A673 (cell line): ENCODE data around the gene CCDC159. TPM values are rescaled to one million over a fixed set of nuclear protein-coding genes. Genes with fewer than 3 reads are reported as not detected.

Source experiments
- BruUV-seq: library from RNA; stranded (reverse); fragments of 400-500 nt; replicated peaks from 2 replicates; lab custom pipeline; 2021; lab: Mats Ljungman, UMichigan
- CTCF ChIA-PET: fragments of 300-600 bp; sonication (Branson Sonifier 250); formaldehyde crosslinking; loops from one replicate; lab custom pipeline; 2022; ENCODE audit warnings: antibody characterized with exemption; lab: Charles Lee
- POLR2A ChIA-PET: fragments of 300-600 bp; sonication (Branson Sonifier 250); formaldehyde crosslinking; loops from one replicate; lab custom pipeline; 2022; ENCODE audit warnings: antibody characterized with exemption; ENCODE audit not compliant: low non-redundant PET; lab: Charles Lee
- DNase-seq: peaks from one replicate; pipeline ENCODE4 v3.0.0-alpha.2; 2015; ENCODE audit warnings: low spot score
- H3K27ac ChIP-seq: fragments of 200-600 bp; sonication (generic); 2 replicates; pipeline ENCODE4 v1.5.1; 2016; ENCODE audit warnings: mixed run types, low read depth, mild to moderate bottlenecking, mixed read lengths, antibody characterized with exemption, low read length; ENCODE audit not compliant: poor library complexity, severe bottlenecking
- H3K27me3 ChIP-seq: fragments of 200-600 bp; sonication (generic); replicated peaks from 2 replicates; pipeline ENCODE4 v1.6.1; 2017; ENCODE audit warnings: mixed run types, low read depth, mild to moderate bottlenecking, mixed read lengths, antibody characterized with exemption, low read length; ENCODE audit not compliant: insufficient read depth, poor library complexity
- H3K36me3 ChIP-seq: fragments of 200-600 bp; sonication (generic); 2 replicates; pipeline ENCODE4 v1.6.1; 2016; ENCODE audit warnings: mixed run types, mild to moderate bottlenecking, mixed read lengths, antibody characterized with exemption, low read length; ENCODE audit not compliant: insufficient read depth, poor library complexity, severe bottlenecking
- H3K4me1 ChIP-seq: fragments of 200-600 bp; sonication (generic); 2 replicates; pipeline ENCODE4 v1.6.1; 2017; ENCODE audit warnings: mixed run types, mild to moderate bottlenecking, mixed read lengths, antibody characterized with exemption, low read length; ENCODE audit not compliant: insufficient read depth, poor library complexity, severe bottlenecking
- H3K4me3 ChIP-seq: fragments of 200-600 bp; sonication (generic); 2 replicates; pipeline ENCODE4 v1.5.1; 2016; ENCODE audit warnings: low read depth, mixed run types, mild to moderate bottlenecking, mixed read lengths, low read length; ENCODE audit not compliant: poor library complexity, severe bottlenecking
- H3K9me3 ChIP-seq: fragments of 200-600 bp; sonication (generic); 2 replicates; pipeline ENCODE4 v1.6.1; 2016; ENCODE audit warnings: mixed run types, low read depth, mild to moderate bottlenecking, mixed read lengths, antibody characterized with exemption, low read length; ENCODE audit not compliant: poor library complexity, severe bottlenecking
- EZH2 ChIP-seq: fragments of 200-600 bp; sonication (generic); IDR thresholded peaks from 2 replicates; pipeline ENCODE4 v1.6.1; 2017; ENCODE audit warnings: borderline replicate concordance, low read depth, mild to moderate bottlenecking, mixed read lengths, antibody characterized with exemption, low read length; ENCODE audit not compliant: poor library complexity, severe bottlenecking
- intact Hi-C: fragments of 100-400 bp; cut with micrococcal nuclease; formaldehyde crosslinking; loops from one replicate; pipeline ENCODE4 v1.10.0; 2022; ENCODE audit not compliant: unreplicated experiment
- total RNA-seq: library from RNA; stranded (reverse); gene quantifications from 2 replicates; pipeline ENCODE4 v1.2.3, GENCODE V29; 2021
- TF ChIP-seq, protein P1 (sequence below): fragments of 300-800, 200-600 bp; sonication (generic); conservative IDR thresholded peaks from 2 replicates; pipeline ENCODE4 v1.5.1; 2017; ENCODE audit warnings: low read depth, mild to moderate bottlenecking, antibody characterized with exemption, low read length, moderate library complexity, mixed read lengths

Gene CCDC159
- total RNA-seq, 1 experiment from 2014 or later, result 7.9 TPM

- intact Hi-C loops, result loop anchor here (5.0 kb wide), 2 partner anchors 57 to 88 kb away; partner anchors contain the start of genes ODAD3 and PRKCSH
- H3K9me3 ChIP-seq, result no peaks in the 10 kb centered on the region
- TSS peak; percentile 54 for BruUV-seq
- H3K4me3 ChIP-seq, result no peak overlapping the region
- no peaks in the 10 kb centered on the region for H3K36me3 ChIP-seq
- no peaks in the 10 kb centered on the region for H3K27me3 ChIP-seq
- POLR2A ChIA-PET, result no interaction called here
- no peak overlapping the region for H3K27ac ChIP-seq
- TF ChIP-seq EZH2, result no peak
- TF ChIP-seq, protein P1, sequence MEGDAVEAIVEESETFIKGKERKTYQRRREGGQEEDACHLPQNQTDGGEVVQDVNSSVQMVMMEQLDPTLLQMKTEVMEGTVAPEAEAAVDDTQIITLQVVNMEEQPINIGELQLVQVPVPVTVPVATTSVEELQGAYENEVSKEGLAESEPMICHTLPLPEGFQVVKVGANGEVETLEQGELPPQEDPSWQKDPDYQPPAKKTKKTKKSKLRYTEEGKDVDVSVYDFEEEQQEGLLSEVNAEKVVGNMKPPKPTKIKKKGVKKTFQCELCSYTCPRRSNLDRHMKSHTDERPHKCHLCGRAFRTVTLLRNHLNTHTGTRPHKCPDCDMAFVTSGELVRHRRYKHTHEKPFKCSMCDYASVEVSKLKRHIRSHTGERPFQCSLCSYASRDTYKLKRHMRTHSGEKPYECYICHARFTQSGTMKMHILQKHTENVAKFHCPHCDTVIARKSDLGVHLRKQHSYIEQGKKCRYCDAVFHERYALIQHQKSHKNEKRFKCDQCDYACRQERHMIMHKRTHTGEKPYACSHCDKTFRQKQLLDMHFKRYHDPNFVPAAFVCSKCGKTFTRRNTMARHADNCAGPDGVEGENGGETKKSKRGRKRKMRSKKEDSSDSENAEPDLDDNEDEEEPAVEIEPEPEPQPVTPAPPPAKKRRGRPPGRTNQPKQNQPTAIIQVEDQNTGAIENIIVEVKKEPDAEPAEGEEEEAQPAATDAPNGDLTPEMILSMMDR, result no peak
- H3K4me1 ChIP-seq, result peaks cover 33% of the 10 kb centered on the region
- DNase-seq, result no peak
- CTCF ChIA-PET, result interaction anchor here (0.7 kb wide), 1 partner anchor 433 kb away, joined by 6 read pairs; no protein-coding TSS in a partner anchor
Observed at GRCh38 chr19:11379857-11380350, 33.6 kb downstream of the CCDC159 start.

GRCh38 chr19:11380653-11381537 is 34.6 kb downstream of the CCDC159 start:
- no peak for TF ChIP-seq EZH2
- TF ChIP-seq, protein P1, result peak; percentile 83
- peak overlapping the region; percentile 34 for H3K27ac ChIP-seq
- H3K36me3 ChIP-seq, result no peaks in the 10 kb centered on the region
- BruUV-seq, result no TSS peak
- H3K4me3 ChIP-seq, result peak overlapping the region; percentile 53
- peak; percentile 99 for DNase-seq
- intact Hi-C loops, result loop anchor here (5.0 kb wide), 2 partner anchors 56 to 89 kb away; partner anchors contain the start of genes ODAD3 and PRKCSH
- H3K4me1 ChIP-seq, result peaks cover 26% of the 10 kb centered on the region
- H3K27me3 ChIP-seq, result no peaks in the 10 kb centered on the region
- ChIA-PET POLR2A (interaction anchor here (0.6 to 0.7 kb wide), 4 partner anchors 8 to 49 kb away, joined by 3 to 6 read pairs (median 4); no protein-coding TSS in a partner anchor), CTCF (interaction anchor here (0.6 to 1.5 kb wide), 16 partner anchors 11 to 255 kb away, joined by 3 to 14 read pairs (median 3); partner anchors contain the start of genes CCDC159, ODAD3, PRKCSH and RAB3D)
- no peaks in the 10 kb centered on the region for H3K9me3 ChIP-seq

DNA sequence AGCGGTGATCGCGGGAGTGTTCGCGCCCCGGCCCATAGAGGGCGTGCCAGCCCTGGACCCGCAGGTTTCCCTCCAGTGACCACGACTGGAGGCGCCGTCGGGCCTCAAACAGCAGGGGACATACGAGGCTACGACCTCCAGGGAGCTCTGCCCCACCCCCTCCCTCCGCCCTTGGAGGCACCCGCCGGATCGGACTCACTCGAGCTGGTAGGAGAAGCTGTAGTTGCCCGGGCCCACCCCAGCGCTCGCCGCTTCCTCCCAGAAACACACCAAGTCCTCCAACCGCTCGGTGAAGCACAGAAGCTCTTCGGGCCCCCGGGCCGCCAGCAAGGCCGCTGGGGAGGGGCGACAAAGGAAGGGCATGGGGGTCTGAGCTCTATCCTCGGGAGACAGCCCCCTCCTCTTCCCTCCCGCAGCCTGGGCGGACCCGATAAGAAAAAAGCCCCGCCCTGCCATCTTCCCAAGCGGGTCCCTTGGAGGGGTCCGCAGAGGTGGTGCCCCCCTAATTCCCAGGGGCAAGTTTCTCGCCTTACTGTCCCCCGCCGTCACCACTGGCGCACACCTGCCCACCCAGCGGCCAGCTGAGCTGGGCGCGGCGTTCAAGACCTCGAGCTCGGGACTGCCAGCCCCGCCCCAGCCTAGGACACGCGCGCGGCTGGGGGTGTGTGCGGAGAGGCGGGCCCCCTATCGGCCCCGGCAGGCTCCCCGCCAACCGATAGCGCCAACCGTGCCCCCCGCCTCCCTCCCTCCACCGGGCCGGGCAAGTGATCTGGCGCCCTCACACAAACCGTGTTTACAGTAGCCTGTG is 36.8 kb downstream of the CCDC159 start:
- peak; percentile 61 for DNase-seq
- no peaks in the 10 kb centered on the region for H3K36me3 ChIP-seq

More for the DNA sequence above, 36.8 kb downstream of the CCDC159 start:
- TF ChIP-seq EZH2, result no peak
- TF ChIP-seq, protein P1, result peak; percentile 79
- intact Hi-C loops, result loop anchor here (5.0 kb wide), 2 partner anchors 54 to 91 kb away; partner anchors contain the start of genes ODAD3 and PRKCSH
- H3K9me3 ChIP-seq, result no peaks in the 10 kb centered on the region
- BruUV-seq, result no TSS peak
- H3K4me1 ChIP-seq, result peaks cover 20% of the 10 kb centered on the region
- no peaks in the 10 kb centered on the region for H3K27me3 ChIP-seq
- peak overlapping the region; percentile 54 for H3K4me3 ChIP-seq
- POLR2A ChIA-PET, result no interaction called here
- CTCF ChIA-PET, result interaction anchor here (0.6 to 1.6 kb wide), 7 partner anchors 20 to 99 kb away, joined by 3 to 8 read pairs (median 5); no protein-coding TSS in a partner anchor
- no peak overlapping the region for H3K27ac ChIP-seq
